ENCODE measurements around the gene NCEH1. TPM values are rescaled to one million over a fixed set of nuclear protein-coding genes. Genes with fewer than 3 reads are reported as not detected.

NCEH1 gene
- total RNA-seq, 1 donor from 2014 or later, result 6.5 TPM

DNA sequence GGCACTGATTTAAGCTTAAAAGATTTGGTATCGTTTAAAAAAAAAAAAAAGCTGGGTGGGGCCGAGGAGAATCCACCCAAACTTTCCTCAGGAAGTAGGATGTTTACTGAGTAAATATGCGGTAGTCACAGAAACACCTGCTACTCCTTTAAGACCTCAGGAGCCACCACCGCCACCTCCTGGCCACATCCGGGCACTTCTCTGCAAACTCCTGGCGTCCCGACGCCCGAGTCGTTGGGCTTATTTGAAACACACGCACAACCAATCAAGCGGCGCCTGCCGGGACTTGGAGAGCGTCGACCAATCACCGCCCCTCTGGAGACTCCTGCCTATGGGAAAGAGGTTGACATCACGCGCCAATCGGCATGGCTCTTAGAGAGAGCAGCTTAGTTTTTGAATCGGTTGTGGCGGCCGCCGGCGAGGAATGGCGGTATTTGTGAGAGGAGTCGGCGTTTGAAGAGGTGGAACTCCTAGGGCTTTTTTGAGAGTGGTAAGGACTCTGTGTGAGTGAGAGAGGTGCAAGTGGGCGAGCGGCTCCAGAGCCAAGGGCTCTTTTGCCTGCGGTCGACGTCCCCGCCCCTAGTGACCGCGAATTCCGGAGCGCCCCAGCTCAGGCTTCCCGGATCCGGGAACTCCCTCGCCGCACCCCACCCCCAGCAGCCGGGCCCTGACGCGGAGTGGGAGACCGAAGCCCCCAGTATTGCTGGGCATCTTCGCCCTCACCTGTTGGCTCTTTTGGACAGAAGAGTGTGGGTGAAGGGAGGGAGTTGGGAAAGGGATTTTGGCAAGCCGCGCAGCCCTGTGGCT lies 39.7 kb upstream of the NCEH1 start, which contains the start of gene ECT2:
Gene ECT2 (plus strand): TSS at position 359 of the 807 bp plus-strand sequence. CDS start 3,805 bp downstream, outside the sequence.
- peak; percentile 99 for DNase-seq (ENCODE audit: low spot score)
- TF ChIP-seq, protein P1, sequence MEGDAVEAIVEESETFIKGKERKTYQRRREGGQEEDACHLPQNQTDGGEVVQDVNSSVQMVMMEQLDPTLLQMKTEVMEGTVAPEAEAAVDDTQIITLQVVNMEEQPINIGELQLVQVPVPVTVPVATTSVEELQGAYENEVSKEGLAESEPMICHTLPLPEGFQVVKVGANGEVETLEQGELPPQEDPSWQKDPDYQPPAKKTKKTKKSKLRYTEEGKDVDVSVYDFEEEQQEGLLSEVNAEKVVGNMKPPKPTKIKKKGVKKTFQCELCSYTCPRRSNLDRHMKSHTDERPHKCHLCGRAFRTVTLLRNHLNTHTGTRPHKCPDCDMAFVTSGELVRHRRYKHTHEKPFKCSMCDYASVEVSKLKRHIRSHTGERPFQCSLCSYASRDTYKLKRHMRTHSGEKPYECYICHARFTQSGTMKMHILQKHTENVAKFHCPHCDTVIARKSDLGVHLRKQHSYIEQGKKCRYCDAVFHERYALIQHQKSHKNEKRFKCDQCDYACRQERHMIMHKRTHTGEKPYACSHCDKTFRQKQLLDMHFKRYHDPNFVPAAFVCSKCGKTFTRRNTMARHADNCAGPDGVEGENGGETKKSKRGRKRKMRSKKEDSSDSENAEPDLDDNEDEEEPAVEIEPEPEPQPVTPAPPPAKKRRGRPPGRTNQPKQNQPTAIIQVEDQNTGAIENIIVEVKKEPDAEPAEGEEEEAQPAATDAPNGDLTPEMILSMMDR (IDR thresholded peaks at IDR 0.05), result peak; percentile 87
- no peaks in the 10 kb centered on the region for H3K9me3 Mint-ChIP-seq (ENCODE audit: low read depth)
- no peaks in the 10 kb centered on the region for H3K36me3 Mint-ChIP-seq (ENCODE audit: low read depth)
- peaks cover 63% of the 10 kb centered on the region for H3K4me1 Mint-ChIP-seq (ENCODE audit: low read depth)
- peak within 1 kb of the TSS; percentile 95 for H3K4me3 Mint-ChIP-seq (ENCODE audit: unreplicated experiment)
- no peaks in the 10 kb centered on the region for H3K27me3 Mint-ChIP-seq (ENCODE audit: low read depth)
- H3K27ac Mint-ChIP-seq (ENCODE audit: unreplicated experiment), result peak within 1 kb of the TSS; percentile 100

DNA sequence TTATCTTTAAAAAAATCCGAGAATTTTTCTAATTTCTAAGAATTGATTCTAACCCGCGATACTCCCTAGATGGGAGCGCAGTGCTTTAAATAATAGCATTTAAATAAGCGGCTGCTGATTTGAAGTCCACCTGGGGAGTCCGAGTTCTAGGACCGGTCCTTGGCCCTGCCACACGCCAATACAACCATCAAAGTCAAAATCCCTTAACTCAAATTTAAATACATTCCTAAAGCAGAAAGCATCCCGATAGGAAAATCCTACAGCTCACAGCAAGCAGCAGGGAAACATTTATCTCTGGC lies 39.2 kb upstream of the NCEH1 start:
- peaks cover 59% of the 10 kb centered on the region for H3K4me1 Mint-ChIP-seq (ENCODE audit: low read depth)
- H3K27me3 Mint-ChIP-seq (ENCODE audit: low read depth), result no peaks in the 10 kb centered on the region
- no peaks in the 10 kb centered on the region for H3K9me3 Mint-ChIP-seq (ENCODE audit: low read depth)
- peak overlapping the region; percentile 95 for H3K4me3 Mint-ChIP-seq (ENCODE audit: unreplicated experiment)
- H3K27ac Mint-ChIP-seq (ENCODE audit: unreplicated experiment), result peak overlapping the region; percentile 100
- H3K36me3 Mint-ChIP-seq (ENCODE audit: low read depth), result no peaks in the 10 kb centered on the region
- no peak for DNase-seq (ENCODE audit: low spot score)
- TF ChIP-seq, protein P1 (IDR thresholded peaks at IDR 0.05), result no peak

- peaks cover 55% of the 10 kb centered on the region for H3K4me1 Mint-ChIP-seq (ENCODE audit: low read depth)
- TF ChIP-seq, protein P1 (IDR thresholded peaks at IDR 0.05), result no peak
- no peaks in the 10 kb centered on the region for H3K9me3 Mint-ChIP-seq (ENCODE audit: low read depth)
- no peak for DNase-seq (ENCODE audit: low spot score)
- H3K36me3 Mint-ChIP-seq (ENCODE audit: low read depth), result no peaks in the 10 kb centered on the region
- no peaks in the 10 kb centered on the region for H3K27me3 Mint-ChIP-seq (ENCODE audit: low read depth)
- H3K4me3 Mint-ChIP-seq (ENCODE audit: unreplicated experiment), result peak overlapping the region; percentile 95
- H3K27ac Mint-ChIP-seq (ENCODE audit: unreplicated experiment), result peak overlapping the region; percentile 100
Measured at GRCh38 chr3:172749230-172749965, 38.5 kb upstream of the NCEH1 start.

DNA sequence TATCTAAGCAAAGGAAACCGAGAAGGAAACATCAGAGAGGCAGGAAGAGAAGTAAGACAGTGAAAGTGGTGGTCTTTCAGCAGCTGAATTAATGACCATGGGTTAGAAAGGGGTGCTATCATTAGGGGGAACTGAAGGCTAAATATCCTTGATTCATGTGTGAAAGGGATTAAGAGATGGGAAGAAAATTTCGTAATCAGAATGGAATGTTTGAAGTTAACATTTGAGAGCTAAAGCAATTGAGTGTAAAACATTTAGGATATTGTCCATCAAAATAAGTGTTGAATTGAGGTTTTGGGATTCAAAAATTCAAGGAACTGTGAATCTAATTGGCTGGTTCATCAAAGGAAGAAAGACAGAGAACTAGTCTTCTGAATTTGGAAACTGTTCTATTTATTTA lies 35.6 kb upstream of the NCEH1 start:
- TF ChIP-seq, protein P1 (IDR thresholded peaks at IDR 0.05), result no peak
- DNase-seq (ENCODE audit: low spot score), result no peak
- H3K36me3 Mint-ChIP-seq (ENCODE audit: low read depth), result no peaks in the 10 kb centered on the region
- peaks cover 35% of the 10 kb centered on the region for H3K4me1 Mint-ChIP-seq (ENCODE audit: low read depth)
- no peaks in the 10 kb centered on the region for H3K27me3 Mint-ChIP-seq (ENCODE audit: low read depth)
- peak overlapping the region; percentile 24 for H3K27ac Mint-ChIP-seq (ENCODE audit: unreplicated experiment)
- no peak overlapping the region for H3K4me3 Mint-ChIP-seq (ENCODE audit: unreplicated experiment)
- H3K9me3 Mint-ChIP-seq (ENCODE audit: low read depth), result no peaks in the 10 kb centered on the region

GRCh38 chr3:172739462-172739861 lies 28.6 kb upstream of the NCEH1 start:
- H3K4me1 Mint-ChIP-seq (ENCODE audit: low read depth), result no peaks in the 10 kb centered on the region
- DNase-seq (ENCODE audit: low spot score), result no peak
- H3K27ac Mint-ChIP-seq (ENCODE audit: unreplicated experiment), result no peak overlapping the region
- H3K36me3 Mint-ChIP-seq (ENCODE audit: low read depth), result no peaks in the 10 kb centered on the region
- H3K4me3 Mint-ChIP-seq (ENCODE audit: unreplicated experiment), result no peak overlapping the region
- H3K27me3 Mint-ChIP-seq (ENCODE audit: low read depth), result no peaks in the 10 kb centered on the region
- H3K9me3 Mint-ChIP-seq (ENCODE audit: low read depth), result no peaks in the 10 kb centered on the region
- TF ChIP-seq, protein P1 (IDR thresholded peaks at IDR 0.05), result no peak
